H1 (cell line): ENCODE data around the gene PEX6. TPM values are rescaled to one million over a fixed set of nuclear protein-coding genes. Genes with fewer than 3 reads are reported as not detected.

Experiments
- ASH2L ChIP-seq: fragments of 200-600, 300-600 bp; sonication (generic); IDR thresholded peaks from one replicate; pipeline ENCODE4 v1.7.1; 2017; ENCODE audit warnings: low read length
- CHD2 ChIP-seq: IDR thresholded peaks from 2 replicates; pipeline ENCODE4 v1.6.1; 2012; ENCODE audit warnings: low read length, improper control_type of control experiment
- CTBP2 ChIP-seq: IDR thresholded peaks from 2 replicates; pipeline ENCODE4 v1.7.0; 2011; ENCODE audit warnings: borderline replicate concordance, mild to moderate bottlenecking, moderate library complexity, mixed read lengths, low read length; ENCODE audit not compliant: insufficient read depth, insufficient read length
- POU5F1 ChIP-seq: IDR thresholded peaks from 2 replicates; pipeline ENCODE4 v1.6.1; 2011; ENCODE audit warnings: low read depth, mild to moderate bottlenecking, low read length, moderate library complexity
- RXRA ChIP-seq: IDR thresholded peaks from 2 replicates; pipeline ENCODE4 v1.6.1; 2011; ENCODE audit warnings: low read depth, mild to moderate bottlenecking, low read length, moderate library complexity; ENCODE audit not compliant: insufficient read depth
- SP1 ChIP-seq: IDR thresholded peaks from 2 replicates; pipeline ENCODE4 v1.6.1; 2011; ENCODE audit warnings: low read depth, low read length
- TAF7 ChIP-seq: optimal IDR thresholded peaks from 2 replicates; pipeline ENCODE3; 2011; ENCODE audit warnings: low read depth, mild to moderate bottlenecking, inconsistent platforms, low read length, moderate library complexity, borderline replicate concordance
- YY1 ChIP-seq: IDR thresholded peaks from 2 replicates; pipeline ENCODE4 v1.6.1; 2011; ENCODE audit warnings: low read depth, mild to moderate bottlenecking, low read length
- polyA plus RNA-seq, 7 experiments: library from polyadenylated mRNA; depleted of rRNA in 3 of 7; stranded (reverse) in 5 of 7; unstranded in 2 of 7; fragments of >200 nt in 5 of 7; fragments of 200-250 nt in 2 of 7; gene quantifications; 1 replicate in 5 of 7; 2 replicates in 1 of 7; 4 replicates in 1 of 7; pipeline versions ENCODE4 v1.2.1 to v1.2.3, GENCODE V29; 2011 to 2013; ENCODE audit warnings: missing spikeins in 2 of 7, mixed read lengths in 2 of 7
- total RNA-seq: library from RNA; stranded (reverse); fragmentation: NEBNext Ultra II Directional; extraction: Animal tissue kit (Norgen Biotek cat#: 25700); gene quantifications from 2 replicates; pipeline ENCODE4 v1.2.1, GENCODE V29; 2021

The PEX6 gene
- total and polyA plus RNA-seq, 2 of the 8 experiments (the other 6 are each of a cell fraction or from before 2014, with no cell fraction given) = 6.4 to 12.5 TPM

DNA sequence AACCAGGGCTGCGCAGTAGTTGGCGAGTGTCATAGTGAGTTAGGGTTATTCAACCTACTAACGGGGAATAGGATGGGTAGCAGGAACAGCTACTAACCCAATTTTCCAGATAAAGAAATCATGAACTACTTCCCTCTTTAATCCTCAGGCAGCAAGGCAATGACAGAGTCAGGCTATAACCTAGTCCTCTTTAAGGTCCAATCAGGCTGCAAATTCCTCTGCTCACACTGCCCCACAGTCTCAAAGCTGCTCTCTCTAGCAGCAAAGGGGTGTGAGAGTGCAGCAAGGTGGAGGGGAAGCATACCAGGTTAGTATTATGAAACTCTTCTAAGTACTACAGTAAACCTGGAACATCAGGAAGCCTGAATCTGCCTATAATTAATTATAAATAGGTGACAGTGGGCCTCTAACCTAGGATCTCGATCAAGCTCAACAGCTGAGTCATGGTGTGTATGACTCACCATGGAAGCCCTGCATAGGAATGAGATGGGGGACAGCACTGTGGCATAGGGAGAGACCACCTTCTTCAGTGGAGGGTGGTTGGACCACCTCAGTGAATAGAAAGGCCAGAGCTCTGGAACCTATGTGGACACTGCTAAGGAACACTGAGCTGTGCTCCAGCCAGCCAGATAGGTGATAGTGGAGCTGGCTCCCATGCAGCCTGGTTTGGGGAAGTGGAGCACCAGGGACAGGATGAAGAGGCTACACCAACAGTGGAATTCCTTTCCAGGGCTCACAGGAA, 7.9 kb downstream of the PEX6 start (continued):
- no peak for TF ChIP-seq SP1
- no peak for TF ChIP-seq CHD2
- TF ChIP-seq RXRA = no peak
- no peak for TF ChIP-seq POU5F1
- TF ChIP-seq ASH2L = no peak
- no peak for TF ChIP-seq TAF7
- no peak for TF ChIP-seq CTBP2
- no peak for TF ChIP-seq YY1
